HL-60 (cell line): ENCODE measurements around the gene FHIT.

Source experiments
- DNase-seq, 2 experiments: peaks; one replicate each; pipeline ENCODE4 v3.0.0-alpha.2; 2010 to 2020; ENCODE audit warnings: low read depth in 1 of 2, low spot score in 1 of 2
- H3K27ac ChIP-seq: fragments of 250-450 bp; sonication (Bioruptor Pico); replicated peaks from 2 replicates; pipeline ENCODE4 v1.5.1; 2020; ENCODE audit warnings: mild to moderate bottlenecking, moderate library complexity
- H3K27me3 ChIP-seq: fragments of 250-450 bp; sonication (Bioruptor Pico); 2 replicates; pipeline ENCODE4 v1.5.1; 2021; ENCODE audit warnings: mild to moderate bottlenecking, moderate library complexity; ENCODE audit not compliant: insufficient read depth, poor library complexity, severe bottlenecking
- H3K4me3 ChIP-seq: replicated peaks from 2 replicates; pipeline ENCODE4 v1.5.1; 2011; ENCODE audit warnings: mild to moderate bottlenecking, control low read depth, low read length; ENCODE audit not compliant: insufficient read depth
- CTCF ChIP-seq: IDR thresholded peaks from one replicate; pipeline ENCODE4 v1.5.1; 2011; ENCODE audit warnings: low read length, control low read depth, inconsistent platforms; ENCODE audit not compliant: insufficient read depth
- GABPA ChIP-seq: IDR thresholded peaks from 2 replicates; pipeline ENCODE4 v1.6.1; 2012; ENCODE audit warnings: low read depth
- POLR2AphosphoS5 ChIP-seq: IDR thresholded peaks from 2 replicates; pipeline ENCODE4 v1.6.1; 2012; ENCODE audit warnings: low read depth
- REST ChIP-seq: IDR thresholded peaks from 2 replicates; pipeline ENCODE4 v1.6.1; 2012; ENCODE audit warnings: low read depth; ENCODE audit not compliant: insufficient replicate concordance
- SPI1 ChIP-seq: IDR thresholded peaks from 2 replicates; pipeline ENCODE4 v1.6.1; 2012; ENCODE audit warnings: low read depth, mild to moderate bottlenecking, borderline replicate concordance

FHIT gene

GRCh38 chr3:59817511-59817910 is 1433.7 kb downstream of the FHIT start:
- TF ChIP-seq GABPA (no peak), REST (no peak), POLR2AphosphoS5 (no peak), SPI1 (no peak), CTCF (no peak)
- no peaks in the 10 kb centered on the region for H3K27me3 ChIP-seq
- DNase-seq = no peak
- H3K4me3 ChIP-seq = no peak overlapping the region
- no peak overlapping the region for H3K27ac ChIP-seq

GRCh38 chr3:59816312-59816711 is 1434.9 kb downstream of the FHIT start:
- Histone ChIP-seq H3K27me3 (no peaks in the 10 kb centered on the region), H3K27ac (no peak overlapping the region), H3K4me3 (no peak overlapping the region)
- DNase-seq = no peak
- TF ChIP-seq POLR2AphosphoS5 (no peak), CTCF (no peak), REST (no peak), GABPA (no peak), SPI1 (no peak)

GRCh38 chr3:59813148-59813538 is 1438.1 kb downstream of the FHIT start:
- DNase-seq = no peak
- Histone ChIP-seq H3K27ac (no peak overlapping the region), H3K27me3 (no peaks in the 10 kb centered on the region), H3K4me3 (no peak overlapping the region)
- no peak for TF ChIP-seq REST
- no peak for TF ChIP-seq SPI1
- TF ChIP-seq POLR2AphosphoS5 = no peak
- no peak for TF ChIP-seq CTCF
- TF ChIP-seq GABPA = no peak
